Measurements from ENCODE around the gene ACY1. TPM values are rescaled to one million over a fixed set of nuclear protein-coding genes. Genes with fewer than 3 reads are reported as not detected.
A peak's percentile ranks its signal among the peaks of the same experiment; 100 is the strongest.

The ACY1 gene
- total and polyA plus RNA-seq, 4 donors: 69.5 to 274 (median 238) TPM

DNA sequence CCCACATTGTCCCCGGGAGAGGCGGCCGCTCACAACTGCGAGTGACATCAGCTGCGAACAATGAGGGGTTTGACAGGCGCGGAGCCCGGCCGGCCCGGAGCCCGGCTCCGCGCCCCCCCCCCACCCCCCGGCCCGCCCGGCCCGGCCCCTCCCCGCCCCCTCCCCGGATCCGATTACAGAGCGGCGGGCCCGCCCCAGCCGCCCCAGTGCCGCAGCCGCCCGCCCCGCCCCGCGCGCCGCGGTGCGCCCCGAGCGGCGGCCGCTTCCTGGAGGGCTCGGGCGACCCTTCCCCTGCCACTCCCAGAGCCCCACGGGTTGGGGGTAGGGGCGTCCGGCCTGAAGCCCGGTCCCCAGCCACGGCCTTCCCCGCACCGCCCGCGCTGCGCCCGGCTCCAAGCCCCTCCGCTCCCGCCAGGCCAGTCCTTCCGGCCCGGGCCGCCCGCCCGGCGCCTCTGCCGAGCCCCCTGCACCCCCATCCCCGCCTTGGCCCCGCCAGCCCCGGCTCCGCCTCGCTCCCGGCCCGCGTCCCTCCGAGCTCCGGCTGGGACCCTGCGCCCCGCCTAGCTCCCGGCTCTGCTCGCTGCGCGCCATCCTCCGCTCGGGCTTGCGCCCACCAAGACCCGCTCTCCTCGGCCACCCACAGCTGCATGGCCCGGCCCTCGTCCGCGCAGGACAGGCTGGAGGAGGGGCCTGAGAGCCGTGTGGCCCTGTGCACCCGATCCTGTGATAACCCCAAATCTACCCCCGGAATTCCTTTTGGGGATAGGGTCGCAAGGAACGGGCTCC, 15.8 kb upstream of the ACY1 start, which contains the start of gene PCBP4:
Gene PCBP4 (minus strand): TSS at position 71 of the 786 bp plus-strand sequence. CDS start 6,214 bp downstream, outside the sequence.
- H3K4me1 ChIP-seq (ENCODE audit: control insufficient read depth in 4 of 4, insufficient read depth in 4 of 4, low read length in 3 of 4): peaks cover 8 to 46% (median 42%) of the 10 kb centered on the region in 4 donors
- H3K4me3 ChIP-seq (ENCODE audit: low read depth in 1 of 3, low read length in 3 of 3): peak within 1 kb of the TSS in 2 of 3 donors; percentile 57 to 76
- H3K27me3 ChIP-seq (ENCODE audit: control insufficient read depth in 4 of 4, insufficient read depth in 4 of 4, low read length in 3 of 4): no peaks in the 10 kb centered on the region
- under 1% methylated on average over 90 of the region's 90 CpGs for WGBS
- no peaks in the 10 kb centered on the region for H3K9me3 ChIP-seq (ENCODE audit: control insufficient read depth in 4 of 4, low read length in 3 of 4)
- DNase-seq (ENCODE audit: low spot score): peak; percentile 55
- no peaks in the 10 kb centered on the region for H3K36me3 ChIP-seq (ENCODE audit: control insufficient read depth in 4 of 4, insufficient read depth in 3 of 4, low read depth in 1 of 4, low read length in 3 of 4)
- peak within 1 kb of the TSS; percentile 64 to 80 for H3K27ac ChIP-seq (ENCODE audit: low read depth in 1 of 2, low read length in 2 of 2)
- H3K9ac ChIP-seq (ENCODE audit: low read depth in 1 of 2, low read length in 2 of 2): no peak within 1 kb of the TSS
- TF ChIP-seq RAD21 (IDR thresholded peaks at IDR 0.05): no peak
- no peak for TF ChIP-seq FOXA2 (IDR thresholded peaks at IDR 0.05)
- TF ChIP-seq FOXA1 (IDR thresholded peaks at IDR 0.05): no peak
- TF ChIP-seq, protein P1, sequence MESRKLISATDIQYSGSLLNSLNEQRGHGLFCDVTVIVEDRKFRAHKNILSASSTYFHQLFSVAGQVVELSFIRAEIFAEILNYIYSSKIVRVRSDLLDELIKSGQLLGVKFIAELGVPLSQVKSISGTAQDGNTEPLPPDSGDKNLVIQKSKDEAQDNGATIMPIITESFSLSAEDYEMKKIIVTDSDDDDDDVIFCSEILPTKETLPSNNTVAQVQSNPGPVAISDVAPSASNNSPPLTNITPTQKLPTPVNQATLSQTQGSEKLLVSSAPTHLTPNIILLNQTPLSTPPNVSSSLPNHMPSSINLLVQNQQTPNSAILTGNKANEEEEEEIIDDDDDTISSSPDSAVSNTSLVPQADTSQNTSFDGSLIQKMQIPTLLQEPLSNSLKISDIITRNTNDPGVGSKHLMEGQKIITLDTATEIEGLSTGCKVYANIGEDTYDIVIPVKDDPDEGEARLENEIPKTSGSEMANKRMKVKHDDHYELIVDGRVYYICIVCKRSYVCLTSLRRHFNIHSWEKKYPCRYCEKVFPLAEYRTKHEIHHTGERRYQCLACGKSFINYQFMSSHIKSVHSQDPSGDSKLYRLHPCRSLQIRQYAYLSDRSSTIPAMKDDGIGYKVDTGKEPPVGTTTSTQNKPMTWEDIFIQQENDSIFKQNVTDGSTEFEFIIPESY (IDR thresholded peaks at IDR 0.05): no peak
- TF ChIP-seq, protein P2, sequence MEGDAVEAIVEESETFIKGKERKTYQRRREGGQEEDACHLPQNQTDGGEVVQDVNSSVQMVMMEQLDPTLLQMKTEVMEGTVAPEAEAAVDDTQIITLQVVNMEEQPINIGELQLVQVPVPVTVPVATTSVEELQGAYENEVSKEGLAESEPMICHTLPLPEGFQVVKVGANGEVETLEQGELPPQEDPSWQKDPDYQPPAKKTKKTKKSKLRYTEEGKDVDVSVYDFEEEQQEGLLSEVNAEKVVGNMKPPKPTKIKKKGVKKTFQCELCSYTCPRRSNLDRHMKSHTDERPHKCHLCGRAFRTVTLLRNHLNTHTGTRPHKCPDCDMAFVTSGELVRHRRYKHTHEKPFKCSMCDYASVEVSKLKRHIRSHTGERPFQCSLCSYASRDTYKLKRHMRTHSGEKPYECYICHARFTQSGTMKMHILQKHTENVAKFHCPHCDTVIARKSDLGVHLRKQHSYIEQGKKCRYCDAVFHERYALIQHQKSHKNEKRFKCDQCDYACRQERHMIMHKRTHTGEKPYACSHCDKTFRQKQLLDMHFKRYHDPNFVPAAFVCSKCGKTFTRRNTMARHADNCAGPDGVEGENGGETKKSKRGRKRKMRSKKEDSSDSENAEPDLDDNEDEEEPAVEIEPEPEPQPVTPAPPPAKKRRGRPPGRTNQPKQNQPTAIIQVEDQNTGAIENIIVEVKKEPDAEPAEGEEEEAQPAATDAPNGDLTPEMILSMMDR (IDR thresholded peaks at IDR 0.05; ENCODE audit: low read depth, low read length, missing input control): no peak
- TF ChIP-seq SP1 (IDR thresholded peaks at IDR 0.05): no peak

DNA sequence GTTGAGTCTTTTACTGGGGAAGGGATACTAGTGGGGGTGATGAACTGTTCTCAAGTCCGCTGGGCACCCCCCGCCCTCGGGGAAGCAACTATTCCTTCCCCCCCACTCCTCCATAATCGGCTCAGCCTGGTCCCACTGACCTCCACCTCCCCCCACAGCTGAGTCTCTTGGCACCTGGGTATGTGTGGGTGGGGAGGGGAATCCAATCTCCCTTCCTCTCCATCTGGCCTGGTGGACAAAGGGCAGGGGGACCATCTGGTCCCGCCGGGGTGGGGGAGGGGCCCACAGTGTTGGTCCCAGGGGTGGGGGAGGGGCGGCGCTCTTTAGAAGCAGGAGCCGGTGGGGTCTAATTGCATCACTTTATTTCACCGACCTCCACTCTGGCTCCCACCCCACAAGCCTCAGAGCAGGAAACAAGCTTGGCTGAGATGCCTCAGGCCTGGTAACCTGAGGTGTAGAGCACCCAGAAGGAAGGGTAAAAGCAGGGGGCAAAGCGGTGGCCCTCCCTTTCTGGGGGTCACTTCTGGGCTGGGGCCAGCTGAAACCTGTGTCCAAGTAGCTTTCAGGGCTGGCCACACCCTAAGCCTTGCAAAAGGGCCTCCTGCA, 15.1 kb upstream of the ACY1 start:
- peak overlapping the region; percentile 64 to 80 for H3K27ac ChIP-seq (ENCODE audit: low read depth in 1 of 2, low read length in 2 of 2)
- TF ChIP-seq FOXA1 (IDR thresholded peaks at IDR 0.05): no peak
- TF ChIP-seq, protein P3, sequence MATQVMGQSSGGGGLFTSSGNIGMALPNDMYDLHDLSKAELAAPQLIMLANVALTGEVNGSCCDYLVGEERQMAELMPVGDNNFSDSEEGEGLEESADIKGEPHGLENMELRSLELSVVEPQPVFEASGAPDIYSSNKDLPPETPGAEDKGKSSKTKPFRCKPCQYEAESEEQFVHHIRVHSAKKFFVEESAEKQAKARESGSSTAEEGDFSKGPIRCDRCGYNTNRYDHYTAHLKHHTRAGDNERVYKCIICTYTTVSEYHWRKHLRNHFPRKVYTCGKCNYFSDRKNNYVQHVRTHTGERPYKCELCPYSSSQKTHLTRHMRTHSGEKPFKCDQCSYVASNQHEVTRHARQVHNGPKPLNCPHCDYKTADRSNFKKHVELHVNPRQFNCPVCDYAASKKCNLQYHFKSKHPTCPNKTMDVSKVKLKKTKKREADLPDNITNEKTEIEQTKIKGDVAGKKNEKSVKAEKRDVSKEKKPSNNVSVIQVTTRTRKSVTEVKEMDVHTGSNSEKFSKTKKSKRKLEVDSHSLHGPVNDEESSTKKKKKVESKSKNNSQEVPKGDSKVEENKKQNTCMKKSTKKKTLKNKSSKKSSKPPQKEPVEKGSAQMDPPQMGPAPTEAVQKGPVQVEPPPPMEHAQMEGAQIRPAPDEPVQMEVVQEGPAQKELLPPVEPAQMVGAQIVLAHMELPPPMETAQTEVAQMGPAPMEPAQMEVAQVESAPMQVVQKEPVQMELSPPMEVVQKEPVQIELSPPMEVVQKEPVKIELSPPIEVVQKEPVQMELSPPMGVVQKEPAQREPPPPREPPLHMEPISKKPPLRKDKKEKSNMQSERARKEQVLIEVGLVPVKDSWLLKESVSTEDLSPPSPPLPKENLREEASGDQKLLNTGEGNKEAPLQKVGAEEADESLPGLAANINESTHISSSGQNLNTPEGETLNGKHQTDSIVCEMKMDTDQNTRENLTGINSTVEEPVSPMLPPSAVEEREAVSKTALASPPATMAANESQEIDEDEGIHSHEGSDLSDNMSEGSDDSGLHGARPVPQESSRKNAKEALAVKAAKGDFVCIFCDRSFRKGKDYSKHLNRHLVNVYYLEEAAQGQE (IDR thresholded peaks at IDR 0.05): no peak
- no peak for TF ChIP-seq SP1 (IDR thresholded peaks at IDR 0.05)
- TF ChIP-seq TAF1 (conservative IDR thresholded peaks at IDR 0.05): no peak
- no peak for TF ChIP-seq GABPA (IDR thresholded peaks at IDR 0.05 in 1 of 2, conservative IDR thresholded peaks at IDR 0.05 in 1 of 2)
- TF ChIP-seq YY1 (IDR thresholded peaks at IDR 0.05): no peak
- no peak for TF ChIP-seq NR2F2 (IDR thresholded peaks at IDR 0.05)
- TF ChIP-seq, protein P1 (IDR thresholded peaks at IDR 0.05): no peak
- TF ChIP-seq FOXA2 (IDR thresholded peaks at IDR 0.05): no peak
- TF ChIP-seq EGR1 (IDR thresholded peaks at IDR 0.05; ENCODE audit: low read depth in 2 of 2): no peak
- H3K9me3 ChIP-seq (ENCODE audit: control insufficient read depth in 4 of 4, low read length in 3 of 4): no peaks in the 10 kb centered on the region
- peak overlapping the region in 2 of 3 donors; percentile 57 to 76 for H3K4me3 ChIP-seq (ENCODE audit: low read depth in 1 of 3, low read length in 3 of 3)
- H3K9ac ChIP-seq (ENCODE audit: low read depth in 1 of 2, low read length in 2 of 2): no peak overlapping the region
- H3K27me3 ChIP-seq (ENCODE audit: control insufficient read depth in 4 of 4, insufficient read depth in 4 of 4, low read length in 3 of 4): no peaks in the 10 kb centered on the region
- peaks cover 8 to 49% (median 43%) of the 10 kb centered on the region in 4 donors for H3K4me1 ChIP-seq (ENCODE audit: control insufficient read depth in 4 of 4, insufficient read depth in 4 of 4, low read length in 3 of 4)
- peak; percentile 66 for DNase-seq (ENCODE audit: low spot score)
- no peaks in the 10 kb centered on the region for H3K36me3 ChIP-seq (ENCODE audit: control insufficient read depth in 4 of 4, insufficient read depth in 3 of 4, low read depth in 1 of 4, low read length in 3 of 4)
- WGBS: 16% methylated on average over 11 of the region's 11 CpGs
